Stomach (tissue), 9 donors: ENCODE data around the gene ACVR1. TPM values are rescaled to one million over a fixed set of nuclear protein-coding genes. Genes with fewer than 3 reads are reported as not detected.

Source experiments
- DNase-seq, 2 donors: peaks; one replicate each; pipeline versions ENCODE4 v3.0.0 to v3.0.0-alpha.2; 2013 to 2019
- H3K27ac ChIP-seq, 5 donors: fragments of 200-600 bp in 4 of 5; sonication (generic) in 4 of 5; one replicate each; pipeline ENCODE4 v1.5.1; 2013 to 2019; ENCODE audit warnings: mild to moderate bottlenecking in 1 of 5, moderate library complexity in 1 of 5
- H3K27me3 ChIP-seq, 3 donors: fragments of 200-600 bp; sonication (generic); one replicate each; pipeline ENCODE4 v1.5.1; 2017 to 2019; ENCODE audit warnings: mixed run types in 1 of 3
- H3K36me3 ChIP-seq, 4 donors: fragments of 200-600 bp; sonication (generic); 1 replicate in 3 of 4; 2 replicates in 1 of 4; pipeline ENCODE4 v1.5.1; 2016 to 2019
- H3K4me1 ChIP-seq, 4 donors: fragments of 200-600 bp; sonication (generic); one replicate each; pipeline ENCODE4 v1.5.1; 2016 to 2019
- H3K4me3 ChIP-seq, 4 donors: fragments of 200-600 bp; sonication (generic) in 3 of 4; one replicate each; pipeline ENCODE4 v1.5.1; 2016 to 2019; ENCODE audit warnings: mild to moderate bottlenecking in 1 of 4
- H3K9me3 ChIP-seq, 4 donors: fragments of 200-600 bp; sonication (generic); one replicate each; pipeline ENCODE4 v1.5.1; 2016 to 2019
- EP300 ChIP-seq: sonication (generic); formaldehyde crosslinking; IDR thresholded peaks from one replicate; pipeline ENCODE4 v1.6.1; 2017; ENCODE audit warnings: antibody characterized with exemption
- POLR2A ChIP-seq, 4 donors: fragments of 450-650 bp; IDR thresholded peaks; one replicate each; pipeline ENCODE4 v1.6.1; 2016; ENCODE audit warnings: antibody characterized with exemption in 4 of 4, control low read depth in 2 of 4, mild to moderate bottlenecking in 1 of 4, moderate library complexity in 1 of 4
- POLR2AphosphoS5 ChIP-seq, 3 donors: sonication (generic); formaldehyde crosslinking; IDR thresholded peaks; one replicate each; pipeline ENCODE4 v1.6.1; 2016; ENCODE audit warnings: antibody characterized with exemption in 3 of 3
- WGBS, 5 donors: extraction: QIAGEN DNeasy Blood & Tissue Kit in 3 of 5; methylation state at CpG; one replicate each; pipeline versions ENCODE4 v1.1.5 to v1.1.7; 2013 to 2018; 5-methylcytosine and 5-hydroxymethylcytosine counted together
- intact Hi-C: fragments of 100-400 bp; cut with DNase I; formaldehyde crosslinking; loops from one replicate; pipeline ENCODE4 v1.15.1; 2023; ENCODE audit warnings: low total_unique reads
- polyA plus RNA-seq, 3 donors: library from polyadenylated mRNA; stranded (reverse); fragments of 200-250 nt; gene quantifications; one replicate each; pipeline ENCODE4 v1.2.3, GENCODE V29; 2013
- total RNA-seq, 5 donors: library from RNA; depleted of rRNA; stranded (reverse); fragments of >200 nt; gene quantifications; one replicate each; pipeline versions ENCODE4 v1.1.0 to v1.2.3, GENCODE V29; 2014 to 2016
- TF ChIP-seq, protein P1 (sequence below), 7 experiments: fragments of 450-650 bp in 4 of 7; fragments of 200-600 bp in 3 of 7; sonication (generic) in 3 of 7; IDR thresholded peaks; one replicate each; pipeline ENCODE4 v1.5.1; 2016 to 2019; ENCODE audit warnings: antibody characterized with exemption in 7 of 7, control low read depth in 2 of 7, mild to moderate bottlenecking in 1 of 7
- donor health status: healthy with polysubstance abuse.
- donor health status: Bipolar disorder and iron deficiency.
- donor health status: healthy.

The ACVR1 gene
- total and polyA plus RNA-seq, 8 donors = 2.3 to 32.1 (median 5.6) TPM

DNA sequence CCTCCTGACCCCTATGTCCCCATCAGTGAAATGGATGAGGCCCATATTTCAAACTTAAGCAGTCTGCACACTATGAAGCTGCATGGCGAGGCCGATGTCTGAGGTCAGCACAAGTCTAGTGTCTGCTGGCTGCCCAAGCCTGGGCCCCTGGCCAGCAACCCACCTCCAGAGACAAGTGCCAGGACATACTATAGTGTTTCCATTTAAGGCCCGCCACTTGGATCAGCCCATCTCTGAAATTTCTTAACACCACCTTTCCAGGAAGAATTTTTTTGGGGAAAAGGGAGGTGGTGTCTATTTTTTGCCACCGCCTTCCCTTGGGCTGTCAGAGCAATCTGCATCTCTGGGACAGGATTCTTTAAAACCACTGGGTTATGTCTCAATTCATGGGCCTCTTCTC, 1.8 kb downstream of the ACVR1 start:
- Histone ChIP-seq H3K36me3 (no peaks in the 10 kb centered on the region), H3K27me3 (no peaks in the 10 kb centered on the region), H3K27ac (peak overlapping the region in 4 of 5 donors; percentile 97 to 99 (median 98)), H3K4me3 (peak overlapping the region in 3 of 4 donors; percentile 68 to 81 (median 75)), H3K4me1 (peaks cover 26 to 70% (median 46%) of the 10 kb centered on the region in 4 donors), H3K9me3 (no peaks in the 10 kb centered on the region)
- TF ChIP-seq POLR2A (IDR thresholded peaks at IDR 0.05) (no peak), EP300 (no peak), POLR2AphosphoS5 (IDR thresholded peaks at IDR 0.05) (no peak)
- TF ChIP-seq, protein P1, sequence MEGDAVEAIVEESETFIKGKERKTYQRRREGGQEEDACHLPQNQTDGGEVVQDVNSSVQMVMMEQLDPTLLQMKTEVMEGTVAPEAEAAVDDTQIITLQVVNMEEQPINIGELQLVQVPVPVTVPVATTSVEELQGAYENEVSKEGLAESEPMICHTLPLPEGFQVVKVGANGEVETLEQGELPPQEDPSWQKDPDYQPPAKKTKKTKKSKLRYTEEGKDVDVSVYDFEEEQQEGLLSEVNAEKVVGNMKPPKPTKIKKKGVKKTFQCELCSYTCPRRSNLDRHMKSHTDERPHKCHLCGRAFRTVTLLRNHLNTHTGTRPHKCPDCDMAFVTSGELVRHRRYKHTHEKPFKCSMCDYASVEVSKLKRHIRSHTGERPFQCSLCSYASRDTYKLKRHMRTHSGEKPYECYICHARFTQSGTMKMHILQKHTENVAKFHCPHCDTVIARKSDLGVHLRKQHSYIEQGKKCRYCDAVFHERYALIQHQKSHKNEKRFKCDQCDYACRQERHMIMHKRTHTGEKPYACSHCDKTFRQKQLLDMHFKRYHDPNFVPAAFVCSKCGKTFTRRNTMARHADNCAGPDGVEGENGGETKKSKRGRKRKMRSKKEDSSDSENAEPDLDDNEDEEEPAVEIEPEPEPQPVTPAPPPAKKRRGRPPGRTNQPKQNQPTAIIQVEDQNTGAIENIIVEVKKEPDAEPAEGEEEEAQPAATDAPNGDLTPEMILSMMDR (IDR thresholded peaks at IDR 0.05) = no peak
- WGBS, 5 donors = 85 to 92% (median 87%) methylated on average over 4 of the region's 4 CpGs
- intact Hi-C loops = loop anchor here (10.0 kb wide), 1 partner anchor 90 kb away; no protein-coding TSS in a partner anchor
- DNase-seq = peak in 1 of 2 donors; percentile 26

DNA sequence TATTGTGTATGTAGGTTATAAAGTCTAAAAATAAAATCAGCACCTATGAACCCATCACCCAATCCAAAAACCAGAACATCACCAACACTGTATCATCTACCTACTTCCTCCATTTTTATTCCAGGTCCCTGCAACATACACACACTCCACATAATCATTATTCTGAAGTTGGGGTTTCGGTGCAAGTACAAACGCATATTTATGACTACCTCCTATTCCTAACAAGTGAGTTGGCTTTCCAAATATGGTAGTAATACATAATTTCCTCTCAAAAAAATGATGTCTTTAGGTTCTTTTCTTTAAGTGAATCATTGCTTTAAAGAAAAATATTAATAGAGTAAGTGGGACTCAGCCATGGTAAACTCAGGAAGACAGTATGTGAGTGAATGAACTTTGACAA, 3.3 kb downstream of the ACVR1 start:
- TF ChIP-seq POLR2A (IDR thresholded peaks at IDR 0.05) (no peak), EP300 (no peak), POLR2AphosphoS5 (IDR thresholded peaks at IDR 0.05) (no peak)
- Histone ChIP-seq H3K4me3 (no peak overlapping the region), H3K27ac (no peak overlapping the region), H3K36me3 (no peaks in the 10 kb centered on the region), H3K4me1 (peaks cover 25 to 66% (median 48%) of the 10 kb centered on the region in 4 donors), H3K9me3 (no peaks in the 10 kb centered on the region), H3K27me3 (no peaks in the 10 kb centered on the region)
- no peak for DNase-seq
- 92 to 94% (median 94%) methylated on average over 2 of the region's 2 CpGs for WGBS, 5 donors
- intact Hi-C loops = loop anchor here (10.0 kb wide), 1 partner anchor 88 kb away; no protein-coding TSS in a partner anchor

DNA sequence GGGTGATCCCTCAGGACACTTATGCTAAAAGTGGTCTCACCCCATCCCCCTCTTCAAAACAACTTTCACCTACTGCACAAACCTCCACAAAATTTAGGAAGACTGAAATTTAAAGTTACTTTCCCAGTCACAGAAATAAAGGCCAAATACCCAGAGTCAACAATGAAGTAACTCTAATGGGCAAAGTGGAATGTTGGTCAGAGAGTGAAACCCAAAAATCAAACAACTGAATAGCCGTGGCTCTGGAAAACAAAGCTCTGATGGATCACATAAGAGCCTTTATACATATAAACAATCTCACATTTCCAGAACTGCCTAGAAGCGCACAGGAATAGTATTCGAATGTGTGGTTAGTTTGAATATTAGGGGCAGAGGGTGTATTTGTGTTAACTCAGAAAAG, 4.7 kb downstream of the ACVR1 start:
- Histone ChIP-seq H3K27me3 (no peaks in the 10 kb centered on the region), H3K27ac (no peak overlapping the region), H3K4me3 (no peak overlapping the region), H3K36me3 (no peaks in the 10 kb centered on the region), H3K9me3 (no peaks in the 10 kb centered on the region), H3K4me1 (peaks cover 22 to 65% (median 47%) of the 10 kb centered on the region in 4 donors)
- WGBS, 5 donors = 43 to 70% (median 56%) methylated on average over 3 of the region's 3 CpGs
- no peak for DNase-seq
- TF ChIP-seq POLR2AphosphoS5 (IDR thresholded peaks at IDR 0.05) (no peak), EP300 (no peak), POLR2A (IDR thresholded peaks at IDR 0.05) (no peak)
- TF ChIP-seq, protein P1 (IDR thresholded peaks at IDR 0.05) = no peak
- intact Hi-C loops = loop anchor here (10.0 kb wide), 1 partner anchor 87 kb away; no protein-coding TSS in a partner anchor

DNA sequence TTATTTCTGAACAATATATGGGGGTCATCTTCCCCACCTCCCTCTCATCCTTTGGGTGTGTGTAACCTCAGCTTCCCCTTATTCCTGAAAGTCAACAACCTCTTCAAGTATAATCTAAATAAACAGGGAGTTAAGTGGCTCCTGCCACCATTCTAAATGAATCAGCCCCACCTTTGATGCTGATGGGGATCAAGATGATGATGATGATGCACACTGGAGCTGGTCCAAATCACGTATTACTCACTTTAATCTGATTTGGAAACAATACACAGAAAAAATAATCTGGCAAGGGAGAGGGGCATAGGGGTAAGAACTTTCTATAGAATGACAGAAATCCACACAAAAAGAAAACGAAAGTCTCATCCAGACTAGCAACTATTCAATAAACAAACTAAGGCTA, 7.1 kb downstream of the ACVR1 start:
- H3K4me3 ChIP-seq = no peak overlapping the region
- DNase-seq = no peak
- 48 to 64% (median 58%) methylated on average over 2 of the region's 2 CpGs for WGBS, 5 donors
- no peak for TF ChIP-seq POLR2A (IDR thresholded peaks at IDR 0.05)
- TF ChIP-seq, protein P1 (IDR thresholded peaks at IDR 0.05) = no peak
- no peak for TF ChIP-seq POLR2AphosphoS5 (IDR thresholded peaks at IDR 0.05)
- no peak for TF ChIP-seq EP300
- H3K4me1 ChIP-seq = peaks cover 18 to 63% (median 43%) of the 10 kb centered on the region in 4 donors
- no peaks in the 10 kb centered on the region for H3K36me3 ChIP-seq
- intact Hi-C loops = no loop called here
- no peaks in the 10 kb centered on the region for H3K27me3 ChIP-seq
- no peak overlapping the region for H3K27ac ChIP-seq
- no peaks in the 10 kb centered on the region for H3K9me3 ChIP-seq

DNA sequence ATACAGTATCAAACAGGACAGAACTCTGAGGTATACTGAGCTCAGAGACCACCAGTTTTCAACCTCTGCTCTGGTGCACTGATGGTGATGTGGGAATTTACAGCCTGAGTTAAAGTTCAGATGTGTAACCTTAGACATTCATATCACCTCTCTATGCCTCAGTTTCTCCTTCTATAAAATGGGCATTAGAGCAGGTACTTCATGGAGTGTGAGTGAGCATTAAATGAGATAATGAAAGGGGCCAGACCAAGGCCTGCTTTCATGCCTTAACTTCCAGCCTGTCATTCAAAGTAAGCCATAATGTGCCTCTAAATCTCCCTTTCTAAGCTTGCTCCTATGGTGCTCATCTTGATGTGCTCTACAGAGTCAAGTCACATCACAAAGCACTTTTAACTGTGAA, 8.4 kb downstream of the ACVR1 start:
- Histone ChIP-seq H3K27ac (no peak overlapping the region), H3K4me3 (no peak overlapping the region), H3K4me1 (peaks cover 15 to 50% (median 34%) of the 10 kb centered on the region in 4 donors), H3K9me3 (no peaks in the 10 kb centered on the region), H3K36me3 (no peaks in the 10 kb centered on the region), H3K27me3 (no peaks in the 10 kb centered on the region)
- DNase-seq = no peak
- TF ChIP-seq POLR2A (IDR thresholded peaks at IDR 0.05) (no peak), EP300 (no peak)
- TF ChIP-seq, protein P1 (IDR thresholded peaks at IDR 0.05) = no peak
- intact Hi-C loops = no loop called here
